ENCODE measurements around the gene CACNA2D3.

CACNA2D3 gene

DNA sequence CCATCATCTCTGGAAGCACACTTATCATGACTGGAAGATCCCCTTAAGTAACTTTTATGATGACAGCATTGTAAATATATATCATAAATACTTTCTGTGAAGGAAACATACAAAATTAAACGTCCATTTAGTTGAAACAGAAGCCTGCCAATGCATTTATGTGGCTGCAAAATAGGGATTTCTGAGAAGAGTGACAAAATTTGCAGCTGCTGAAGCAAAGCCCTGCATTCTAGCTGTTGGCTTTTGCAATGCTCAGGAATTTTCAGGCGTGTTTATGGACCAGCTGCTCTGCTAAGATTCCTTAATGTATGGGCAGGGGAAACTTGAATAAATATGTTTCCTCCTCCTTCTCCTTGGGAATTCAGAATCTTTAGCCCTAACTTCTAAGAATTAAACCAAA is 137.3 kb downstream of the CACNA2D3 start:
- no peak overlapping the region for H2BK5ac ChIP-seq (ENCODE audit: low read length)
- H3K4ac ChIP-seq (ENCODE audit: low read length), result no peak overlapping the region
- no peak overlapping the region for H2BK12ac ChIP-seq (ENCODE audit: low read length)
- H3K4me3 ChIP-seq (ENCODE audit: low read length in 2 of 2), result no peak overlapping the region
- H2AFZ ChIP-seq (ENCODE audit: low read length), result no peak overlapping the region
- DNase-seq (ENCODE audit: low spot score), result no peak
- no peak overlapping the region for H4K91ac ChIP-seq (ENCODE audit: low read depth, low read length, poor library complexity)
- H3K9ac ChIP-seq (ENCODE audit: low read depth, low read length, poor library complexity), result no peak overlapping the region
- H3K27ac ChIP-seq (replicated peaks; ENCODE audit: low read length), result no peak overlapping the region
- H3K79me1 ChIP-seq (ENCODE audit: low read depth, low read length), result no peaks in the 10 kb centered on the region
- no peaks in the 10 kb centered on the region for H3K27me3 ChIP-seq (ENCODE audit: control insufficient read depth in 3 of 3, insufficient read depth in 3 of 3, low read depth in 1 of 3, low read length in 3 of 3)
- no peak overlapping the region for H3K23ac ChIP-seq (ENCODE audit: low read depth, low read length, poor library complexity)
- H3K4me1 ChIP-seq (ENCODE audit: control insufficient read depth in 2 of 2, insufficient read depth in 1 of 2, low read depth in 1 of 2, low read length in 2 of 2), result peaks cover 0 to 2% of the 10 kb centered on the region in 2 donors
- H3K36me3 ChIP-seq (replicated peaks in 1 of 2; ENCODE audit: control insufficient read depth in 2 of 2, insufficient read depth in 2 of 2, low read length in 2 of 2), result no peaks in the 10 kb centered on the region
- H2BK15ac ChIP-seq (ENCODE audit: low read length), result no peak overlapping the region
- WGBS, 2 donors (ENCODE audit: extremely low coverage in 2 of 2, insufficient read length in 2 of 2, insufficient replicate concordance in 1 of 2), result no CpG with 5 or more reads among the region's 2 CpGs
- no peaks in the 10 kb centered on the region for H3K9me3 ChIP-seq (replicated peaks in 1 of 2; ENCODE audit: control insufficient read depth in 2 of 2, insufficient read depth in 1 of 2, low read depth in 1 of 2, low read length in 2 of 2)
- H3K18ac ChIP-seq (ENCODE audit: low read length), result no peak overlapping the region
- H4K8ac ChIP-seq (ENCODE audit: low read depth, low read length), result no peak overlapping the region
- H2BK120ac ChIP-seq (ENCODE audit: low read depth, low read length), result no peak overlapping the region
- no peak overlapping the region for H3K4me2 ChIP-seq (ENCODE audit: insufficient read depth, low read length, poor library complexity, severe bottlenecking)
- H2AK5ac ChIP-seq (ENCODE audit: low read depth, low read length), result no peak overlapping the region
- H3K14ac ChIP-seq (ENCODE audit: low read length), result no peak overlapping the region

DNA sequence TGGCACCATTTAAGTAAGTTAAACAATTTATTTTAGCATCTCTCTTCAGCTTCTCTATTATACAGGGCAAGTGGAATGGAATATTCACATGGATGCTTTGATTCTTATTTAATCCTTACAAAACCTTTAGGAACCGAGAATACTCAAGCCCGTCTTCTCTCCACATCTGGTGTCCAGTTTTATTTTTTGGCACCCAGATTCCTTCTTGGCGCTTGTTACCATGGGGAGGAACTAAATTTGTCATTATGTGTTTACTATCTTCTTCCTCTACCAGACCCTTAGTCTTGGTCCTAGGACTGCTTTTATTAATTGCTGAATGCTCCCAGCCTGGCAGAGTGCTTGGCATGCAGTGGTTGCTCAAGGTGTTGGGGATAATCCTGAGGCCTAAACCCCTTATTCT is 138.8 kb downstream of the CACNA2D3 start:
- no peak overlapping the region for H3K27ac ChIP-seq (replicated peaks; ENCODE audit: low read length)
- H3K4me2 ChIP-seq (ENCODE audit: insufficient read depth, low read length, poor library complexity, severe bottlenecking), result no peak overlapping the region
- WGBS, 2 donors (ENCODE audit: extremely low coverage in 2 of 2, insufficient read length in 2 of 2, insufficient replicate concordance in 1 of 2), result no CpG with 5 or more reads among the region's 3 CpGs
- H2BK15ac ChIP-seq (ENCODE audit: low read length), result no peak overlapping the region
- no peak overlapping the region for H2AFZ ChIP-seq (ENCODE audit: low read length)
- H3K4ac ChIP-seq (ENCODE audit: low read length), result no peak overlapping the region
- H3K4me1 ChIP-seq (ENCODE audit: control insufficient read depth in 2 of 2, insufficient read depth in 1 of 2, low read depth in 1 of 2, low read length in 2 of 2), result peaks cover 0 to 2% of the 10 kb centered on the region in 2 donors
- no peak overlapping the region for H4K8ac ChIP-seq (ENCODE audit: low read depth, low read length)
- no peak overlapping the region for H3K18ac ChIP-seq (ENCODE audit: low read length)
- no peaks in the 10 kb centered on the region for H3K79me1 ChIP-seq (ENCODE audit: low read depth, low read length)
- no peak overlapping the region for H2BK5ac ChIP-seq (ENCODE audit: low read length)
- H3K14ac ChIP-seq (ENCODE audit: low read length), result no peak overlapping the region
- no peak overlapping the region for H3K4me3 ChIP-seq (ENCODE audit: low read length in 2 of 2)
- H2BK12ac ChIP-seq (ENCODE audit: low read length), result no peak overlapping the region
- no peak overlapping the region for H2AK5ac ChIP-seq (ENCODE audit: low read depth, low read length)
- no peak overlapping the region for H2BK120ac ChIP-seq (ENCODE audit: low read depth, low read length)
- H3K27me3 ChIP-seq (ENCODE audit: control insufficient read depth in 3 of 3, insufficient read depth in 3 of 3, low read depth in 1 of 3, low read length in 3 of 3), result no peaks in the 10 kb centered on the region
- H3K9ac ChIP-seq (ENCODE audit: low read depth, low read length, poor library complexity), result no peak overlapping the region
- no peaks in the 10 kb centered on the region for H3K36me3 ChIP-seq (replicated peaks in 1 of 2; ENCODE audit: control insufficient read depth in 2 of 2, insufficient read depth in 2 of 2, low read length in 2 of 2)
- no peaks in the 10 kb centered on the region for H3K9me3 ChIP-seq (replicated peaks in 1 of 2; ENCODE audit: control insufficient read depth in 2 of 2, insufficient read depth in 1 of 2, low read depth in 1 of 2, low read length in 2 of 2)
- H3K23ac ChIP-seq (ENCODE audit: low read depth, low read length, poor library complexity), result no peak overlapping the region
- H4K91ac ChIP-seq (ENCODE audit: low read depth, low read length, poor library complexity), result no peak overlapping the region
- no peak for DNase-seq (ENCODE audit: low spot score)

DNA sequence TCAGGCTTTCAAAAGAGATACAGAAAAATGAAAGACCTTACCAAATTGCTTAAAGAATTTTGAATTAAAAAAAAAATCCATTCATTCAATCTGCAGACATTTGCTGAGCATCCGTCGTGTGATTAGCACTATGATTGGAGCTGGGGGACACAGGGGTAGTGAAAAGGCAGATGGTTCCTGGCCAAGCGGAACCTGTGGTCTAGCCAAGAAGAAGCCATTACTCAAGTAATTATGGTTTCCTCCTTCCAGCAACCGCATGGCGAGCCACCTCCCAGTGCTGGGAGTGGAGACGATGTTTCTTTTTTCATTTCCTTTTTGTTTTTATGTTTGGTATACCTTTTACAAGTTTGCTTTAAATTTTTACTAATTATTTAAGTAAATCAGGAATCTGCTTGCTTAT is 140.2 kb downstream of the CACNA2D3 start:
- Histone ChIP-seq H3K36me3 (replicated peaks in 1 of 2; ENCODE audit: control insufficient read depth in 2 of 2, insufficient read depth in 2 of 2, low read length in 2 of 2) (no peaks in the 10 kb centered on the region), H3K4me2 (ENCODE audit: insufficient read depth, low read length, poor library complexity, severe bottlenecking) (no peak overlapping the region), H3K9me3 (replicated peaks in 1 of 2; ENCODE audit: control insufficient read depth in 2 of 2, insufficient read depth in 1 of 2, low read depth in 1 of 2, low read length in 2 of 2) (no peaks in the 10 kb centered on the region), H3K14ac (ENCODE audit: low read length) (no peak overlapping the region), H3K79me1 (ENCODE audit: low read depth, low read length) (no peaks in the 10 kb centered on the region), H3K9ac (ENCODE audit: low read depth, low read length, poor library complexity) (no peak overlapping the region), H3K4ac (ENCODE audit: low read length) (no peak overlapping the region), H2AK5ac (ENCODE audit: low read depth, low read length) (no peak overlapping the region), H3K23ac (ENCODE audit: low read depth, low read length, poor library complexity) (no peak overlapping the region), H4K8ac (ENCODE audit: low read depth, low read length) (no peak overlapping the region), H3K27ac (replicated peaks; ENCODE audit: low read length) (no peak overlapping the region), H2BK12ac (ENCODE audit: low read length) (no peak overlapping the region), H3K4me1 (ENCODE audit: control insufficient read depth in 2 of 2, insufficient read depth in 1 of 2, low read depth in 1 of 2, low read length in 2 of 2) (peaks cover 0 to 2% of the 10 kb centered on the region in 2 donors), H2BK5ac (ENCODE audit: low read length) (no peak overlapping the region), H4K91ac (ENCODE audit: low read depth, low read length, poor library complexity) (no peak overlapping the region), H2BK120ac (ENCODE audit: low read depth, low read length) (no peak overlapping the region), H3K18ac (ENCODE audit: low read length) (no peak overlapping the region), H3K4me3 (ENCODE audit: low read length in 2 of 2) (no peak overlapping the region), H2BK15ac (ENCODE audit: low read length) (no peak overlapping the region), H2AFZ (ENCODE audit: low read length) (no peak overlapping the region), H3K27me3 (ENCODE audit: control insufficient read depth in 3 of 3, insufficient read depth in 3 of 3, low read depth in 1 of 3, low read length in 3 of 3) (no peaks in the 10 kb centered on the region)
- no CpG with 5 or more reads among the region's 6 CpGs for WGBS, 2 donors (ENCODE audit: extremely low coverage in 2 of 2, insufficient read length in 2 of 2, insufficient replicate concordance in 1 of 2)
- DNase-seq (ENCODE audit: low spot score), result no peak

DNA sequence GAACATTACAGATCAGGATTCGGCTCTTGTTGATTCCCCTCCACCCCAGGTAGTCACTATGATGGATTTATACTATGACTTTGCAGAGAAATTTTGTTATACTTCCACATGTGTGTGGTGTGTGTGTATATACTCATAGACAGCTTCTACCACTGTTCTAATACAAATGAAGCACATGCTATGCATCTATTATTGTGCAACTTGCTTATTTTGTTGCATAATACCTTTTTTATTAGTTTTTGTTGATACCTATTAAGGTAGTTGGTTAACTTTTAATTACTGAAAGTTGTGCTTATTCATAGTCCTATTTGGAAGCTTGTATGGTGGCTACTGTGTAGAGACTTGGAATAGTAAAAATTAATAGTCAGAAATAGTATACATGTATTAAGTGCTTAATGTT is 140.6 kb downstream of the CACNA2D3 start:
- Histone ChIP-seq H3K79me1 (ENCODE audit: low read depth, low read length) (no peaks in the 10 kb centered on the region), H3K4me3 (ENCODE audit: low read length in 2 of 2) (no peak overlapping the region), H3K4me1 (ENCODE audit: control insufficient read depth in 2 of 2, insufficient read depth in 1 of 2, low read depth in 1 of 2, low read length in 2 of 2) (peaks cover 0 to 2% of the 10 kb centered on the region in 2 donors), H3K23ac (ENCODE audit: low read depth, low read length, poor library complexity) (no peak overlapping the region), H2BK120ac (ENCODE audit: low read depth, low read length) (no peak overlapping the region), H3K9me3 (replicated peaks in 1 of 2; ENCODE audit: control insufficient read depth in 2 of 2, insufficient read depth in 1 of 2, low read depth in 1 of 2, low read length in 2 of 2) (no peaks in the 10 kb centered on the region), H3K14ac (ENCODE audit: low read length) (no peak overlapping the region), H3K9ac (ENCODE audit: low read depth, low read length, poor library complexity) (no peak overlapping the region), H3K4ac (ENCODE audit: low read length) (no peak overlapping the region), H3K18ac (ENCODE audit: low read length) (no peak overlapping the region), H2BK15ac (ENCODE audit: low read length) (no peak overlapping the region), H2AK5ac (ENCODE audit: low read depth, low read length) (no peak overlapping the region), H3K36me3 (replicated peaks in 1 of 2; ENCODE audit: control insufficient read depth in 2 of 2, insufficient read depth in 2 of 2, low read length in 2 of 2) (no peaks in the 10 kb centered on the region), H3K27ac (replicated peaks; ENCODE audit: low read length) (no peak overlapping the region), H2BK12ac (ENCODE audit: low read length) (no peak overlapping the region), H3K27me3 (ENCODE audit: control insufficient read depth in 3 of 3, insufficient read depth in 3 of 3, low read depth in 1 of 3, low read length in 3 of 3) (no peaks in the 10 kb centered on the region), H2BK5ac (ENCODE audit: low read length) (no peak overlapping the region), H3K4me2 (ENCODE audit: insufficient read depth, low read length, poor library complexity, severe bottlenecking) (no peak overlapping the region), H4K8ac (ENCODE audit: low read depth, low read length) (no peak overlapping the region), H2AFZ (ENCODE audit: low read length) (no peak overlapping the region), H4K91ac (ENCODE audit: low read depth, low read length, poor library complexity) (no peak overlapping the region)
- no CpG with 5 or more reads among the region's 1 CpG for WGBS, 2 donors (ENCODE audit: extremely low coverage in 2 of 2, insufficient read length in 2 of 2, insufficient replicate concordance in 1 of 2)
- no peak for DNase-seq (ENCODE audit: low spot score)

All from neuronal stem cell (in vitro differentiated cells).